HG03571 (cell line): Measurements from ENCODE around the gene TCFL5.

Experiments
- ATAC-seq: cut with Tn5 transposase; IDR thresholded peaks from one replicate; pipeline ENCODE4 v1.9.1; 2021; ENCODE audit not compliant: unreplicated experiment

The TCFL5 gene

GRCh38 chr20:62825333-62825985, 36.2 kb downstream of the TCFL5 start:
- no peak for ATAC-seq

GRCh38 chr20:62824476-62825332, 36.9 kb downstream of the TCFL5 start:
- ATAC-seq = no peak

GRCh38 chr20:62823688-62824475, 37.7 kb downstream of the TCFL5 start:
- ATAC-seq = no peak

GRCh38 chr20:62822788-62823651, 38.6 kb downstream of the TCFL5 start:
- no peak for ATAC-seq

GRCh38 chr20:62822239-62822787, 39.3 kb downstream of the TCFL5 start:
- no peak for ATAC-seq

GRCh38 chr20:62821726-62822210, 39.9 kb downstream of the TCFL5 start:
- ATAC-seq = no peak

GRCh38 chr20:62820962-62821725, 40.5 kb downstream of the TCFL5 start:
- ATAC-seq = no peak

GRCh38 chr20:62820208-62820961, 41.2 kb downstream of the TCFL5 start:
- ATAC-seq = no peak

GRCh38 chr20:62819494-62820174, 42.0 kb downstream of the TCFL5 start:
- ATAC-seq = no peak

GRCh38 chr20:62818592-62819493, 42.8 kb downstream of the TCFL5 start:
- no peak for ATAC-seq

GRCh38 chr20:62817975-62818591, 43.5 kb downstream of the TCFL5 start:
- ATAC-seq = no peak

- ATAC-seq = no peak
Observed at GRCh38 chr20:62816884-62817873, 44.4 kb downstream of the TCFL5 start, which contains the start of gene COL9A3. Gene COL9A3, plus strand, starts transcription at chr20:62817050. Its CDS starts 15 bp downstream, at chr20:62817065.

- no peak for ATAC-seq
Observed at GRCh38 chr20:62816031-62816883, 45.4 kb downstream of the TCFL5 start.
